GM12878 (cell line): Measurements from ENCODE around the gene NUDT7. TPM values are rescaled to one million over a fixed set of nuclear protein-coding genes. Genes with fewer than 3 reads are reported as not detected.

Source experiments
- ATAC-seq: fragments of 200-7000 bp; cut with Tn5 transposase; 3 replicates; pipeline ENCODE4 v1.9.1; 2020; ENCODE audit warnings: mild to moderate bottlenecking, moderate library complexity
- BruUV-seq: library from RNA; stranded (reverse); fragments of 400-500 nt; replicated peaks from 2 replicates; lab custom pipeline; 2021; lab: Mats Ljungman, UMichigan
- CTCF ChIA-PET: fragments of 300-600 bp; sonication (Branson Sonifier 250); formaldehyde crosslinking; extraction: SDS; loops from one replicate; lab custom pipeline; 2021; ENCODE audit warnings: inconsistent platforms; lab: Yijun Ruan, JAX
- POLR2A ChIA-PET: fragments of 350-600 bp; formaldehyde crosslinking; extraction: SDS; loops from one replicate; lab custom pipeline; 2021; ENCODE audit warnings: inconsistent platforms; lab: Charles Lee
- RAD21 ChIA-PET: fragments of 300-600 bp; sonication (Branson Sonifier 250); formaldehyde crosslinking; loops from one replicate; lab custom pipeline; 2023; ENCODE audit warnings: antibody characterized with exemption; ENCODE audit not compliant: unreplicated experiment; lab: Charles Lee
- SMC1A ChIA-PET: fragments of 300-600 bp; sonication (Branson Sonifier 250); formaldehyde crosslinking; loops from one replicate; lab custom pipeline; 2023; ENCODE audit not compliant: unreplicated experiment, uncharacterized antibody; lab: Charles Lee
- DNase-seq: peaks from one replicate; pipeline ENCODE4 v3.0.0-alpha.2; 2011; ENCODE audit warnings: low read depth, low spot score
- FAIRE-seq: peaks from 3 replicates; lab custom pipeline; 2011; peaks lifted over from hg19 to GRCh38; lab: Jason Lieb, UNC
- H2AFZ ChIP-seq: 2 replicates; pipeline ENCODE4 v1.6.0; 2011; ENCODE audit warnings: low read depth, low read length, control low read depth; ENCODE audit not compliant: control insufficient read depth
- H3K27ac ChIP-seq: 2 replicates; pipeline ENCODE4 v1.5.1; 2011; ENCODE audit warnings: control low read depth; ENCODE audit not compliant: control insufficient read depth, insufficient read depth
- H3K27me3 ChIP-seq, 2 experiments: replicated peaks in 1 of 2; 2 replicates each; pipeline versions ENCODE4 v1.6.0 to v1.6.1; 2011; ENCODE audit warnings: low read length in 1 of 2; ENCODE audit not compliant: control insufficient read depth in 2 of 2, insufficient read depth in 2 of 2
- H3K36me3 ChIP-seq, 2 experiments: 2 replicates each; pipeline ENCODE4 v1.5.1; 2011; ENCODE audit warnings: low read length in 1 of 2; ENCODE audit not compliant: control insufficient read depth in 2 of 2, insufficient read depth in 2 of 2
- H3K4me1 ChIP-seq: 2 replicates; pipeline ENCODE4 v1.6.1; 2011; ENCODE audit warnings: mild to moderate bottlenecking, low read length, moderate library complexity, mixed read lengths; ENCODE audit not compliant: control insufficient read depth, insufficient read depth
- H3K4me2 ChIP-seq: 2 replicates; pipeline ENCODE4 v1.6.0; 2011; ENCODE audit warnings: control low read depth; ENCODE audit not compliant: control insufficient read depth, insufficient read depth
- H3K4me3 ChIP-seq: fragments of 200-600 bp; sonication (generic); 2 replicates; pipeline ENCODE4 v1.5.1; 2016
- H3K79me2 ChIP-seq: 2 replicates; pipeline ENCODE4 v1.6.0; 2011; ENCODE audit warnings: low read length; ENCODE audit not compliant: control insufficient read depth, insufficient read depth
- H3K9ac ChIP-seq: 2 replicates; pipeline ENCODE4 v1.8.0; 2011; ENCODE audit warnings: low read length, control low read depth, mixed read lengths; ENCODE audit not compliant: control insufficient read depth, insufficient read depth
- H3K9me3 ChIP-seq: replicated peaks from 3 replicates; pipeline ENCODE4 v1.5.1; 2011; ENCODE audit warnings: mild to moderate bottlenecking, low read length; ENCODE audit not compliant: control insufficient read depth, insufficient read depth
- H4K20me1 ChIP-seq: 2 replicates; pipeline ENCODE4 v1.6.0; 2011; ENCODE audit not compliant: control insufficient read depth, insufficient read depth
- EGR1 ChIP-seq, 2 experiments: IDR thresholded peaks; 1 replicate in 1 of 2; 2 replicates in 1 of 2; pipeline ENCODE4 v1.6.1; 2011 to 2012; ENCODE audit warnings: low read depth in 2 of 2, low read length in 2 of 2, borderline replicate concordance in 1 of 2, mild to moderate bottlenecking in 1 of 2, moderate library complexity in 1 of 2
- HCFC1 ChIP-seq: fragments of 150-350 bp; IDR thresholded peaks from 2 replicates; pipeline ENCODE4 v1.6.1; 2014; ENCODE audit warnings: low read length
- HDAC2 ChIP-seq: fragments of 200-600 bp; sonication (generic); IDR thresholded peaks from 2 replicates; pipeline ENCODE4 v1.6.1; 2017
- HDAC6 ChIP-seq: fragments of 200-600 bp; sonication (generic); IDR thresholded peaks from one replicate; pipeline ENCODE4 v1.8.0; 2017; ENCODE audit warnings: antibody characterized with exemption; ENCODE audit not compliant: unreplicated experiment
- NFYB ChIP-seq: IDR thresholded peaks from 2 replicates; pipeline ENCODE4 v1.6.1; 2011; ENCODE audit warnings: low read depth, mild to moderate bottlenecking, low read length, improper control_type of control experiment, moderate library complexity; ENCODE audit not compliant: insufficient read depth
- PML ChIP-seq: IDR thresholded peaks from 2 replicates; pipeline ENCODE4 v1.6.1; 2012; ENCODE audit warnings: low read length, inconsistent platforms
- REST ChIP-seq: IDR thresholded peaks from 2 replicates; pipeline ENCODE4 v1.6.1; 2012; ENCODE audit warnings: mild to moderate bottlenecking, low read depth, low read length
- SMAD5 ChIP-seq: IDR thresholded peaks from 2 replicates; pipeline ENCODE4 v1.6.1; 2016; ENCODE audit warnings: antibody characterized with exemption, low read depth
- TCF12 ChIP-seq: IDR thresholded peaks from 2 replicates; pipeline ENCODE4 v1.6.1; 2011; ENCODE audit warnings: low read depth, mild to moderate bottlenecking, low read length
- YBX1 ChIP-seq: fragments of 450-650 bp; IDR thresholded peaks from 2 replicates; pipeline ENCODE4 v1.6.1; 2016; ENCODE audit warnings: antibody characterized with exemption
- ZNF274 ChIP-seq: IDR thresholded peaks from one replicate; pipeline ENCODE4 v1.8.0; 2011; ENCODE audit not compliant: insufficient read length, insufficient read depth
- ZNF622 ChIP-seq: fragments of 450-650 bp; IDR thresholded peaks from 2 replicates; pipeline ENCODE4 v1.6.1; 2017; ENCODE audit warnings: mild to moderate bottlenecking, inconsistent platforms
- WGBS: methylation state at CpG from one replicate; pipeline ENCODE4 v1.1.6; 2016; ENCODE audit warnings: low lambda C conversion rate; ENCODE audit not compliant: insufficient replicate concordance, insufficient coverage; ENCODE audit errors: missing lambda C conversion rate; 5-methylcytosine and 5-hydroxymethylcytosine counted together
- in situ Hi-C: fragments of 300-500 bp; cut with MboI; formaldehyde crosslinking; loops from 9 replicates; pipeline ENCODE4 v1.14.3; 2018; ENCODE audit warnings: mixed read lengths
- intact Hi-C: fragments of 100-400 bp; cut with micrococcal nuclease; formaldehyde crosslinking; loops from one replicate; pipeline ENCODE4 v1.14.2; 2022; ENCODE audit not compliant: unreplicated experiment
- polyA plus RNA-seq, 11 experiments: library from polyadenylated mRNA; depleted of rRNA in 4 of 11; unstranded in 6 of 11; stranded (reverse) in 5 of 11; fragments of >200 nt; fragmentation: Nextera tagmentation in 4 of 11; fragmentation: Illumina TruSeq in 1 of 11; extraction: Ambion mirVana in 4 of 11; extraction: Trizol in 1 of 11; gene quantifications; 1 replicate in 1 of 11; 2 replicates in 10 of 11; pipeline versions ENCODE4 v1.2.1 to v1.2.3, GENCODE V29; 2011 to 2016; ENCODE audit warnings: inconsistent platforms in 2 of 11, missing spikeins in 2 of 11, low read depth in 1 of 11
- total RNA-seq, 4 experiments: library from RNA; depleted of rRNA in 3 of 4; stranded (reverse); fragments of >200 nt in 3 of 4; fragmentation: Illumina TruSeq in 1 of 4; extraction: Trizol in 1 of 4; gene quantifications; 2 replicates each; pipeline versions ENCODE4 v1.2.1 to v1.2.3, GENCODE V29; 2013 to 2021
- TF ChIP-seq, protein P1 (sequence below): IDR thresholded peaks from 2 replicates; pipeline ENCODE4 v1.6.1; 2011; ENCODE audit warnings: borderline replicate concordance, low read depth, mild to moderate bottlenecking, moderate library complexity, mixed read lengths, low read length; ENCODE audit not compliant: insufficient read depth; ENCODE audit errors: extremely low read length

Gene NUDT7
- total and polyA plus RNA-seq, 10 of the 15 experiments (the other 5 are each of a cell fraction or from before 2014, with no cell fraction given): 2.8 to 14.3 (median 5.2) TPM

DNA sequence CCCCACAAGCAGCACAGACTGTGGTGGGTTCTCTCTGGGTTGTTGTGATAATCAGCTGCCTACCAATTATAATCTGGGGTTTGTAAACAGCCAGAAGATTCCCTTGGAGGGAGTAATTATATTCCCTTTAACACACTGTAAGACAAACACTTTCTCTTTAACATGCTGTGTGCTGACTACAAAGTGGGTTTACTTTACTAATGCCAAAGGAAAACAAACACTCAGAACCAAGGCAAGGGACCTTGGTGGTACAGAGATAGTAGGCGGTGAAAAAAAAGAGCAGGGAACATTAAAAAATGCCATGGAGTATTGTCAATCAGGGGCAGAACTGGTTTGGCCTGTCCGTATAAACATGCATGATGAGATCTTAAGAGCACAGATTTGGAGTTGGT, 63.1 kb downstream of the NUDT7 start:
- TF ChIP-seq ZNF274: no peak
- TF ChIP-seq, protein P1, sequence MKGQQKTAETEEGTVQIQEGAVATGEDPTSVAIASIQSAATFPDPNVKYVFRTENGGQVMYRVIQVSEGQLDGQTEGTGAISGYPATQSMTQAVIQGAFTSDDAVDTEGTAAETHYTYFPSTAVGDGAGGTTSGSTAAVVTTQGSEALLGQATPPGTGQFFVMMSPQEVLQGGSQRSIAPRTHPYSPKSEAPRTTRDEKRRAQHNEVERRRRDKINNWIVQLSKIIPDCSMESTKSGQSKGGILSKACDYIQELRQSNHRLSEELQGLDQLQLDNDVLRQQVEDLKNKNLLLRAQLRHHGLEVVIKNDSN: no peak
- no peak for TF ChIP-seq YBX1
- TF ChIP-seq NFYB: no peak
- TF ChIP-seq ZNF622: no peak
- no peak for TF ChIP-seq SMAD5
- no peak for TF ChIP-seq EGR1 (IDR thresholded peaks at IDR 0.05; ENCODE audit: borderline replicate concordance in 1 of 2, low read depth in 2 of 2, low read length in 2 of 2)
- TF ChIP-seq HDAC6: no peak
- TF ChIP-seq PML: no peak
- no peak for TF ChIP-seq REST
- no peak for TF ChIP-seq HCFC1
- TF ChIP-seq TCF12: no peak
- no peak for TF ChIP-seq HDAC2
- TF ChIP-seq, all 136 proteins: peak for 0
- DNase-seq (no peak), FAIRE-seq (no peak), ATAC-seq (no peak)
- Histone ChIP-seq H3K4me2 (no peak overlapping the region), H3K27me3 (peaks cover 7 to 20% of the 10 kb centered on the region in 2 experiments), H3K4me1 (no peaks in the 10 kb centered on the region), H3K36me3 (no peaks in the 10 kb centered on the region), H2AFZ (no peak overlapping the region), H3K9me3 (no peaks in the 10 kb centered on the region), H3K4me3 (no peak overlapping the region), H4K20me1 (no peaks in the 10 kb centered on the region), H3K79me2 (no peaks in the 10 kb centered on the region), H3K9ac (no peak overlapping the region), H3K27ac (no peak overlapping the region)
- intact Hi-C loops (no loop called here), in situ Hi-C loops (no loop called here)
- WGBS: 49% methylated on average over 2 of the region's 2 CpGs
- CTCF ChIA-PET: no interaction called here
- RAD21 ChIA-PET: no interaction called here
- SMC1A ChIA-PET: no interaction called here
- BruUV-seq: no TSS peak
- POLR2A ChIA-PET: no interaction called here
